Measurements from ENCODE around the gene CREBBP.

DNA sequence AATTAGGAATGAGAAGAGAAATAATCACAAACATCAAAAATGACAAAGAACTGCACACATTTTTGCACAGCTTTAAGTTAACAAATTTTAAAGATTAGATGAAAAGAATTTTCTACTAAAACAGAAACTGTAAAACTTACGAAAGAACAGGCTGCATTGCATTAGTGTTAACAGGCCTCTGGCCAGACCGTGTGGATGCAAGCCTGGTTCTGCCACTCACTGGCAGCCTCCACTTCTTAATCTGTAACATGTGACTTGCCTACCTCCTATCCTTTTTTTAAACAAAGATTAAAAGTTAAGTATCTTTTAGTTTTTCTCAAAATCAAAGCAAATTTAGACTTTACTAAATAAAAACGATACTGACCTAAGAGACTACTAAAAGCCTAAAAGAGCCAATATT lies 37.5 kb downstream of the CREBBP start:
- TF ChIP-seq CBX2 (IDR thresholded peaks at IDR 0.05; ENCODE audit: insufficient read depth, low read length, poor library complexity, severe bottlenecking) (no peak), ZNF274 (IDR thresholded peaks at IDR 0.05; ENCODE audit: borderline replicate concordance, low read depth, low read length) (no peak), SIN3B (IDR thresholded peaks at IDR 0.05; ENCODE audit: low read depth) (no peak), SIX5 (IDR thresholded peaks at IDR 0.05; ENCODE audit: borderline replicate concordance in 1 of 2, insufficient read depth in 1 of 2, low read depth in 1 of 2, low read length in 2 of 2) (no peak), EHMT2 (IDR thresholded peaks at IDR 0.05) (no peak), MTA2 (IDR thresholded peaks at IDR 0.05; ENCODE audit: low read depth) (no peak), LEF1 (IDR thresholded peaks at IDR 0.05) (no peak), NRF1 (conservative IDR thresholded peaks at IDR 0.05 in 1 of 2, IDR thresholded peaks at IDR 0.05 in 1 of 2) (no peak), SMC3 (conservative IDR thresholded peaks at IDR 0.05; ENCODE audit: insufficient read depth, low read depth, low read length) (no peak), EZH2 (IDR thresholded peaks at IDR 0.05; ENCODE audit: borderline replicate concordance, low read depth, low read length) (no peak), ZEB2 (IDR thresholded peaks at IDR 0.05) (no peak)
- TF ChIP-seq, protein P1, sequence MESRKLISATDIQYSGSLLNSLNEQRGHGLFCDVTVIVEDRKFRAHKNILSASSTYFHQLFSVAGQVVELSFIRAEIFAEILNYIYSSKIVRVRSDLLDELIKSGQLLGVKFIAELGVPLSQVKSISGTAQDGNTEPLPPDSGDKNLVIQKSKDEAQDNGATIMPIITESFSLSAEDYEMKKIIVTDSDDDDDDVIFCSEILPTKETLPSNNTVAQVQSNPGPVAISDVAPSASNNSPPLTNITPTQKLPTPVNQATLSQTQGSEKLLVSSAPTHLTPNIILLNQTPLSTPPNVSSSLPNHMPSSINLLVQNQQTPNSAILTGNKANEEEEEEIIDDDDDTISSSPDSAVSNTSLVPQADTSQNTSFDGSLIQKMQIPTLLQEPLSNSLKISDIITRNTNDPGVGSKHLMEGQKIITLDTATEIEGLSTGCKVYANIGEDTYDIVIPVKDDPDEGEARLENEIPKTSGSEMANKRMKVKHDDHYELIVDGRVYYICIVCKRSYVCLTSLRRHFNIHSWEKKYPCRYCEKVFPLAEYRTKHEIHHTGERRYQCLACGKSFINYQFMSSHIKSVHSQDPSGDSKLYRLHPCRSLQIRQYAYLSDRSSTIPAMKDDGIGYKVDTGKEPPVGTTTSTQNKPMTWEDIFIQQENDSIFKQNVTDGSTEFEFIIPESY (CRISPR knock-in tag; IDR thresholded peaks at IDR 0.05) = no peak

Measured in K562 (cell line).